Muscle of leg (tissue), 11 donors: ENCODE measurements around the gene MINDY4. TPM values are rescaled to one million over a fixed set of nuclear protein-coding genes. Genes with fewer than 3 reads are reported as not detected.

Source experiments
- DNase-seq: peaks from one replicate; pipeline ENCODE4 v3.0.0; 2013
- H3K27ac ChIP-seq: one replicate; pipeline ENCODE4 v1.5.1; 2013; ENCODE audit warnings: mild to moderate bottlenecking, low read length, control low read depth
- H3K27me3 ChIP-seq: one replicate; pipeline ENCODE4 v1.6.1; 2013; ENCODE audit warnings: low read length; ENCODE audit not compliant: control insufficient read depth, insufficient read depth
- H3K36me3 ChIP-seq: one replicate; pipeline ENCODE4 v1.6.1; 2013; ENCODE audit warnings: low read length; ENCODE audit not compliant: control insufficient read depth, insufficient read depth
- H3K4me1 ChIP-seq: one replicate; pipeline ENCODE4 v1.6.1; 2013; ENCODE audit warnings: low read length; ENCODE audit not compliant: control insufficient read depth, insufficient read depth
- H3K4me3 ChIP-seq: one replicate; pipeline ENCODE4 v1.5.1; 2013; ENCODE audit warnings: low read length, control low read depth
- H3K9me3 ChIP-seq: replicated peaks from 2 replicates; pipeline ENCODE4 v1.6.1; 2013; ENCODE audit warnings: low read depth, low read length; ENCODE audit not compliant: control insufficient read depth
- WGBS: methylation state at CpG from one replicate; pipeline ENCODE4 v1.1.5; 2013; ENCODE audit warnings: missing lambda C conversion rate; ENCODE audit not compliant: insufficient coverage; 5-methylcytosine and 5-hydroxymethylcytosine counted together
- polyA plus RNA-seq, 8 donors: library from polyadenylated mRNA; unstranded; fragments of 120-200 nt; gene quantifications; one replicate each; pipeline versions ENCODE4 v1.2.1 to v1.2.3, GENCODE V29; 2013; ENCODE audit warnings: inconsistent platforms in 1 of 8, low replicate concordance in 1 of 8; ENCODE audit not compliant: insufficient read length in 8 of 8, insufficient read depth in 1 of 8
- total RNA-seq: library from RNA; stranded (reverse); fragments of 120-200 nt; gene quantifications from one replicate; pipeline ENCODE4 v1.2.4, GENCODE V29; 2013

The MINDY4 gene
- total and polyA plus RNA-seq, 9 donors: 4.0 to 6.6 (median 5.7) TPM

GRCh38 chr7:30740417-30741181, 30.6 kb upstream of the MINDY4 start:
- Histone ChIP-seq H3K27me3 (peaks cover 4% of the 10 kb centered on the region), H3K27ac (no peak overlapping the region), H3K36me3 (no peaks in the 10 kb centered on the region), H3K4me3 (no peak overlapping the region), H3K4me1 (peaks cover 14% of the 10 kb centered on the region), H3K9me3 (no peaks in the 10 kb centered on the region)
- WGBS: 45% methylated on average over 11 of the region's 14 CpGs
- peak; percentile 73 for DNase-seq

GRCh38 chr7:30741289-30741688, 29.9 kb upstream of the MINDY4 start:
- H3K9me3 ChIP-seq: no peaks in the 10 kb centered on the region
- no peak for DNase-seq
- H3K27me3 ChIP-seq: peaks cover 4% of the 10 kb centered on the region
- no peaks in the 10 kb centered on the region for H3K36me3 ChIP-seq
- H3K27ac ChIP-seq: no peak overlapping the region
- peaks cover 17% of the 10 kb centered on the region for H3K4me1 ChIP-seq
- no peak overlapping the region for H3K4me3 ChIP-seq
- 88% methylated on average over 8 of the region's 8 CpGs for WGBS

GRCh38 chr7:30743371-30744074, 27.7 kb upstream of the MINDY4 start:
- Histone ChIP-seq H3K4me3 (no peak overlapping the region), H3K27ac (no peak overlapping the region), H3K4me1 (peaks cover 17% of the 10 kb centered on the region), H3K9me3 (no peaks in the 10 kb centered on the region), H3K36me3 (no peaks in the 10 kb centered on the region), H3K27me3 (peaks cover 3% of the 10 kb centered on the region)
- WGBS: 55% methylated on average over 8 of the region's 8 CpGs
- DNase-seq: peak; percentile 71

- Histone ChIP-seq H3K9me3 (no peaks in the 10 kb centered on the region), H3K4me1 (peaks cover 17% of the 10 kb centered on the region), H3K27me3 (no peaks in the 10 kb centered on the region), H3K4me3 (no peak overlapping the region), H3K27ac (no peak overlapping the region), H3K36me3 (no peaks in the 10 kb centered on the region)
- WGBS: 81% methylated on average over 12 of the region's 12 CpGs
- DNase-seq: no peak
Observed at GRCh38 chr7:30744075-30744417, 27.2 kb upstream of the MINDY4 start.

GRCh38 chr7:30745261-30745941, 25.8 kb upstream of the MINDY4 start:
- no peaks in the 10 kb centered on the region for H3K9me3 ChIP-seq
- peak; percentile 64 for DNase-seq

GRCh38 chr7:30750010-30750409, 21.2 kb upstream of the MINDY4 start:
- peaks cover 5% of the 10 kb centered on the region for H3K36me3 ChIP-seq
- H3K4me3 ChIP-seq: no peak overlapping the region
- no peaks in the 10 kb centered on the region for H3K27me3 ChIP-seq
- H3K9me3 ChIP-seq: no peaks in the 10 kb centered on the region
- H3K4me1 ChIP-seq: peaks cover 46% of the 10 kb centered on the region
- WGBS: no CpG with 5 or more reads among the region's 2 CpGs
- H3K27ac ChIP-seq: peak overlapping the region; percentile 87
- no peak for DNase-seq

More at GRCh38 chr7:30745261-30745941, 25.8 kb upstream of the MINDY4 start:
- WGBS: 13% methylated on average over 4 of the region's 6 CpGs
- H3K27me3 ChIP-seq: no peaks in the 10 kb centered on the region
- H3K4me1 ChIP-seq: peaks cover 19% of the 10 kb centered on the region
- H3K36me3 ChIP-seq: no peaks in the 10 kb centered on the region
- peak overlapping the region; percentile 60 for H3K27ac ChIP-seq
- no peak overlapping the region for H3K4me3 ChIP-seq

GRCh38 chr7:30750683-30751650, 20.2 kb upstream of the MINDY4 start:
- H3K4me3 ChIP-seq: no peak overlapping the region
- H3K27me3 ChIP-seq: no peaks in the 10 kb centered on the region
- WGBS: 17% methylated on average over 12 of the region's 16 CpGs
- DNase-seq: peak; percentile 94
- H3K27ac ChIP-seq: peak overlapping the region; percentile 87
- H3K9me3 ChIP-seq: no peaks in the 10 kb centered on the region
- H3K36me3 ChIP-seq: peaks cover 5% of the 10 kb centered on the region
- H3K4me1 ChIP-seq: peaks cover 47% of the 10 kb centered on the region

GRCh38 chr7:30751696-30752273, 19.4 kb upstream of the MINDY4 start, which contains the start of gene INMT:
Gene INMT (plus strand): TSS chr7:30752135. CDS start chr7:30752151, 16 bp downstream.
- Histone ChIP-seq H3K27me3 (no peaks in the 10 kb centered on the region), H3K36me3 (peaks cover 5% of the 10 kb centered on the region), H3K27ac (peak within 1 kb of the TSS; percentile 87), H3K4me3 (peak within 1 kb of the TSS; percentile 29), H3K4me1 (peaks cover 52% of the 10 kb centered on the region), H3K9me3 (no peaks in the 10 kb centered on the region)
- peak; percentile 68 for DNase-seq
- WGBS: 66% methylated on average over 3 of the region's 6 CpGs

- peaks cover 59% of the 10 kb centered on the region for H3K4me1 ChIP-seq
- WGBS: 61% methylated on average over 3 of the region's 6 CpGs
- peak overlapping the region; percentile 29 for H3K4me3 ChIP-seq
- H3K27me3 ChIP-seq: no peaks in the 10 kb centered on the region
- H3K9me3 ChIP-seq: no peaks in the 10 kb centered on the region
- H3K36me3 ChIP-seq: peaks cover 5% of the 10 kb centered on the region
- DNase-seq: no peak
- H3K27ac ChIP-seq: peak overlapping the region; percentile 87
Observed at GRCh38 chr7:30752484-30752883, 18.7 kb upstream of the MINDY4 start.
